ENCODE data around the gene PTPN20. TPM values are rescaled to one million over a fixed set of nuclear protein-coding genes. Genes with fewer than 3 reads are reported as not detected.

The PTPN20 gene
- total RNA-seq, 1 experiment from 2014 or later = not detected

DNA sequence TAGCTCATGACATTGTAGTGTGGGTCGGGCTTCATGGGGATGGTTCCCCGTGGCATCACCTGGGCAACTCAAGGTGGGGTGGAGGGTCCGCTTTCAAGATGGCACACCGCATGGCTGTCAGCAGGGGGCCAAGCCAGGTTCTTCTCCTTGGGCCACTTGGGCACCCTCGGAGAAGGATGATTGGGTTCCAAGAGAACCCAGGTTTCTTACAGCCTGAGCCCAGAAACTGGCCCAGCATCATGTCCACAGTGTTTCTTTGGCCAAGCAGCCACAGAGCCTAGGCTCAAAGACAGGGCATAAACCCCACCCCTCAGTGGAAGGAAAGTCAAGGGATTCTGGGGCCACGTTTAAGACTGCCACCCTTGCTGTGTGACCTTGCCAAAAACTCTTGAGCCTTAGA, 110.6 kb downstream of the PTPN20 start:
- WGBS (ENCODE audit: extremely low coverage, insufficient read length, low lambda C conversion rate) = no CpG with 5 or more reads among the region's 6 CpGs
- no peak for DNase-seq
- no peak overlapping the region; a peak in 1 of 7 replicates for H3K27ac Mint-ChIP-seq

More for the DNA sequence above, 110.6 kb downstream of the PTPN20 start:
- H3K4me3 Mint-ChIP-seq = no peak overlapping the region
- no peak overlapping the region for H2AFZ ChIP-seq (ENCODE audit: low read length)
- H3K27ac ChIP-seq (ENCODE audit: insufficient read length, low read depth, low read length) = no peak overlapping the region
- no peak overlapping the region for H4K8ac ChIP-seq (replicated peaks; ENCODE audit: insufficient read length, low read depth, low read length)
- H3K9ac ChIP-seq (ENCODE audit: extremely low read depth, insufficient read length, low read length) = no peak overlapping the region
- H3K23ac ChIP-seq (ENCODE audit: insufficient read length, low read depth, low read length) = no peak overlapping the region
- no peak overlapping the region for H4K5ac ChIP-seq (ENCODE audit: insufficient read length, low read depth, low read length)
- no peak overlapping the region for H3K4ac ChIP-seq (ENCODE audit: low read depth, low read length)
- no peaks in the 10 kb centered on the region for H3K4me1 ChIP-seq (ENCODE audit: insufficient read depth, low read length)
- no peak overlapping the region for H2BK20ac ChIP-seq (ENCODE audit: low read depth, low read length, poor library complexity, severe bottlenecking)
- no peaks in the 10 kb centered on the region for H3K23me2 ChIP-seq (ENCODE audit: insufficient read length, low read depth, low read length, poor library complexity, severe bottlenecking)
- peaks cover 0 to 2% of the 10 kb centered on the region in 2 experiments; a peak in 1 of 4 replicates for H3K4me1 Mint-ChIP-seq
- H3K9me3 Mint-ChIP-seq = no peaks in the 10 kb centered on the region; a peak in 1 of 5 replicates
- H3K36me3 Mint-ChIP-seq (ENCODE audit: insufficient read depth in 1 of 3, low read depth in 3 of 3) = no peaks in the 10 kb centered on the region
- H3K56ac ChIP-seq (ENCODE audit: insufficient read length, low read depth, low read length) = no peak overlapping the region
- no peak overlapping the region for H2BK12ac ChIP-seq (ENCODE audit: insufficient read length, low read depth, low read length)
- H3K9me3 ChIP-seq (ENCODE audit: control insufficient read depth, low read depth, low read length) = no peaks in the 10 kb centered on the region
- H3T11ph ChIP-seq (ENCODE audit: low read length) = no peak overlapping the region
- no peaks in the 10 kb centered on the region for H3K79me1 ChIP-seq (ENCODE audit: insufficient read depth, low read depth, low read length, poor library complexity, severe bottlenecking)
- no peaks in the 10 kb centered on the region for H3K27me3 ChIP-seq (ENCODE audit: insufficient read depth, low read length)
- H3K79me2 ChIP-seq (ENCODE audit: insufficient read depth, low read length) = no peaks in the 10 kb centered on the region
- H2BK120ac ChIP-seq (ENCODE audit: low read depth, low read length, poor library complexity, severe bottlenecking) = no peak overlapping the region
- no peaks in the 10 kb centered on the region; the same call in 1 of the 2 replicates for H3K27me3 Mint-ChIP-seq (ENCODE audit: low read depth)
- H3K14ac ChIP-seq (ENCODE audit: insufficient read depth, low read length) = no peak overlapping the region
- no peaks in the 10 kb centered on the region for H4K20me1 ChIP-seq (ENCODE audit: control insufficient read depth, insufficient read depth, insufficient read length)
- TF ChIP-seq, protein P1, sequence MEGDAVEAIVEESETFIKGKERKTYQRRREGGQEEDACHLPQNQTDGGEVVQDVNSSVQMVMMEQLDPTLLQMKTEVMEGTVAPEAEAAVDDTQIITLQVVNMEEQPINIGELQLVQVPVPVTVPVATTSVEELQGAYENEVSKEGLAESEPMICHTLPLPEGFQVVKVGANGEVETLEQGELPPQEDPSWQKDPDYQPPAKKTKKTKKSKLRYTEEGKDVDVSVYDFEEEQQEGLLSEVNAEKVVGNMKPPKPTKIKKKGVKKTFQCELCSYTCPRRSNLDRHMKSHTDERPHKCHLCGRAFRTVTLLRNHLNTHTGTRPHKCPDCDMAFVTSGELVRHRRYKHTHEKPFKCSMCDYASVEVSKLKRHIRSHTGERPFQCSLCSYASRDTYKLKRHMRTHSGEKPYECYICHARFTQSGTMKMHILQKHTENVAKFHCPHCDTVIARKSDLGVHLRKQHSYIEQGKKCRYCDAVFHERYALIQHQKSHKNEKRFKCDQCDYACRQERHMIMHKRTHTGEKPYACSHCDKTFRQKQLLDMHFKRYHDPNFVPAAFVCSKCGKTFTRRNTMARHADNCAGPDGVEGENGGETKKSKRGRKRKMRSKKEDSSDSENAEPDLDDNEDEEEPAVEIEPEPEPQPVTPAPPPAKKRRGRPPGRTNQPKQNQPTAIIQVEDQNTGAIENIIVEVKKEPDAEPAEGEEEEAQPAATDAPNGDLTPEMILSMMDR (conservative IDR thresholded peaks at IDR 0.05) = no peak
- H3K4me2 ChIP-seq (ENCODE audit: insufficient read depth, insufficient read length, low read length) = no peak overlapping the region
- H4K91ac ChIP-seq (ENCODE audit: insufficient read length, low read depth, low read length) = no peak overlapping the region
- H2BK5ac ChIP-seq (ENCODE audit: insufficient read length, low read length) = no peak overlapping the region
- H2AK5ac ChIP-seq (ENCODE audit: insufficient read length, low read length) = no peak overlapping the region
- H2BK15ac ChIP-seq (ENCODE audit: low read depth, low read length) = no peak overlapping the region
- no peak overlapping the region for H3K18ac ChIP-seq (ENCODE audit: insufficient read length, low read depth, low read length)

Measured in H9 (cell line).